Germinal center (tissue), 1 donor: ENCODE measurements around the gene PAPPA.

Source experiments
- DNase-seq: peaks from one replicate; pipeline ENCODE4 v3.0.0; 2012; ENCODE audit warnings: mixed read lengths, low spot score

The PAPPA gene

GRCh38 chr9:116318468-116319374, 165.1 kb downstream of the PAPPA start:
- DNase-seq: no peak

GRCh38 chr9:116319480-116319879, 165.9 kb downstream of the PAPPA start:
- DNase-seq: no peak

GRCh38 chr9:116320290-116320689, 166.7 kb downstream of the PAPPA start:
- DNase-seq: no peak

GRCh38 chr9:116322521-116322920, 168.9 kb downstream of the PAPPA start:
- DNase-seq: no peak

GRCh38 chr9:116323012-116323411, 169.4 kb downstream of the PAPPA start:
- no peak for DNase-seq

- no peak for DNase-seq
Observed at GRCh38 chr9:116323571-116323970, 170.0 kb downstream of the PAPPA start.

GRCh38 chr9:116325924-116326323, 172.3 kb downstream of the PAPPA start:
- no peak for DNase-seq

GRCh38 chr9:116327701-116328405, 174.3 kb downstream of the PAPPA start:
- DNase-seq: no peak

GRCh38 chr9:116329470-116329869, 175.9 kb downstream of the PAPPA start:
- DNase-seq: no peak

- DNase-seq: no peak
Observed at GRCh38 chr9:116331241-116331640, 177.7 kb downstream of the PAPPA start.

- no peak for DNase-seq
Observed at GRCh38 chr9:116332090-116332489, 178.5 kb downstream of the PAPPA start.

- no peak for DNase-seq
Observed at GRCh38 chr9:116333254-116333653, 179.7 kb downstream of the PAPPA start.

- DNase-seq: no peak
Observed at GRCh38 chr9:116334546-116335150, 181.1 kb downstream of the PAPPA start.

GRCh38 chr9:116335392-116335791, 181.8 kb downstream of the PAPPA start:
- DNase-seq: no peak

GRCh38 chr9:116336133-116336862, 182.7 kb downstream of the PAPPA start:
- DNase-seq: no peak

GRCh38 chr9:116337015-116337414, 183.4 kb downstream of the PAPPA start:
- no peak for DNase-seq

GRCh38 chr9:116340270-116340669, 186.7 kb downstream of the PAPPA start:
- DNase-seq: no peak

- DNase-seq: no peak
Observed at GRCh38 chr9:116342061-116342460, 188.5 kb downstream of the PAPPA start.

GRCh38 chr9:116342941-116343340, 189.3 kb downstream of the PAPPA start:
- DNase-seq: no peak

- DNase-seq: no peak
Observed at GRCh38 chr9:116344416-116344815, 190.8 kb downstream of the PAPPA start.

GRCh38 chr9:116345393-116345792, 191.8 kb downstream of the PAPPA start:
- DNase-seq: no peak

GRCh38 chr9:116345817-116346216, 192.2 kb downstream of the PAPPA start:
- DNase-seq: no peak
